SJCRH30 (cell line): ENCODE data around the gene ADAM23. TPM values are rescaled to one million over a fixed set of nuclear protein-coding genes. Genes with fewer than 3 reads are reported as not detected.
A peak's percentile ranks its signal among the peaks of the same experiment; 100 is the strongest.

Source experiments
- DNase-seq, 2 experiments: peaks; one replicate each; pipeline ENCODE4 v3.0.0-alpha.2; 2015 to 2020
- H3K27ac ChIP-seq: fragments of 250-450 bp; sonication (Bioruptor Pico); 2 replicates; pipeline ENCODE4 v1.5.1; 2020; ENCODE audit warnings: mild to moderate bottlenecking, moderate library complexity
- H3K27me3 ChIP-seq: fragments of 250-450 bp; sonication (Bioruptor Pico); 2 replicates; pipeline ENCODE4 v1.5.1; 2020; ENCODE audit warnings: mild to moderate bottlenecking, moderate library complexity
- H3K36me3 ChIP-seq: fragments of 250-450 bp; sonication (Bioruptor Pico); 2 replicates; pipeline ENCODE4 v1.5.1; 2020; ENCODE audit warnings: mild to moderate bottlenecking, moderate library complexity
- H3K4me1 ChIP-seq: fragments of 250-450 bp; sonication (Bioruptor Pico); 2 replicates; pipeline ENCODE4 v1.5.1; 2020; ENCODE audit warnings: mild to moderate bottlenecking, moderate library complexity
- H3K4me3 ChIP-seq: fragments of 250-450 bp; sonication (Bioruptor Pico); 2 replicates; pipeline ENCODE4 v1.5.1; 2020; ENCODE audit warnings: mild to moderate bottlenecking, moderate library complexity
- H3K9me3 ChIP-seq: fragments of 250-450 bp; sonication (Bioruptor Pico); replicated peaks from 2 replicates; pipeline ENCODE4 v1.5.1; 2020; ENCODE audit warnings: mild to moderate bottlenecking, moderate library complexity
- total RNA-seq: library from RNA; depleted of rRNA; stranded (reverse); fragments of >200 nt; shearing (Covaris generic); gene quantifications from 2 replicates; pipeline ENCODE4 v1.2.3, GENCODE V29; 2014

The ADAM23 gene
- total RNA-seq, 1 experiment from 2014 or later = 23.5 TPM

DNA sequence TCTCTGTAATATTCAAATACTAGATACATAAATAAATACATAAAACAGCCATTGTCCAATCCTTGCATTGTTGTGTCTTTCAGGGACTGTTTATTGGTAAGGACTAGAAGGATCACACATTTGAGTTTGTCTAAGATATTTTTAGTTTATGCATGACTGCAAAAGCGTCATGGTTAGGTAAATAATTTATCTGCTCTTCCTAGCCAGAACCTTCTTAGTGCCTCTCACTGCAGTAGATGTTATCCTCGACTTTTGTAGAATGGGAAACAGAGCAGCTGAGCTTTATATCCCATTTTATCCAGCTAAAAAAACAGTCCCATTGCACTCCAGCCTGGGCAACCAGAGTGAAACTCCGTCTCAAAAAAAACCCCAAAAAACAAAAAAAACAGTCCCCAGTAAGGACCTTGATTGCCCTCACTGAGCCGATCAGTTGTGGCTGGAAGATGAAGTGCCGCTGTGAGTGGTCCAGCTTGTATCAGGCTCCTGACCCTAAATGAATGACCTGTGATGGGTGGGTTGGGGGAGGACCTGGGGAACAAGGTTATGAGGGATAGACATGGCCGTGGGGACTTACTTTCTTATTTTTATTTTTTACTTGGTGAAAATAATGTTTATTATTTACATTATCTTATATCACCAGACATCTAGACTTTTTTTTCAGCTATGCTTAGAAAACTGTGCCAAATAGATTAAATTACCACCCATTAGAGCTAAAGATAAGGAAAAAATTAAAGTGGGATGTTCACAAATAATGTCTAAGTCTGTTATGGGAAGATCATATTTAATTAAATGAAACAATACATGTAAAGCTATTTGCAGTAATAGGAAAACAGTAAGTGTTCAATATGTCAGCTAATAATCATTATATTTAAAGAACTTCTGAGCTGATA, 10.9 kb upstream of the ADAM23 start:
- no peaks in the 10 kb centered on the region for H3K27me3 ChIP-seq
- no peak for DNase-seq
- no peaks in the 10 kb centered on the region for H3K36me3 ChIP-seq
- no peak overlapping the region for H3K27ac ChIP-seq
- H3K4me3 ChIP-seq = no peak overlapping the region
- H3K9me3 ChIP-seq = no peaks in the 10 kb centered on the region
- no peaks in the 10 kb centered on the region for H3K4me1 ChIP-seq

DNA sequence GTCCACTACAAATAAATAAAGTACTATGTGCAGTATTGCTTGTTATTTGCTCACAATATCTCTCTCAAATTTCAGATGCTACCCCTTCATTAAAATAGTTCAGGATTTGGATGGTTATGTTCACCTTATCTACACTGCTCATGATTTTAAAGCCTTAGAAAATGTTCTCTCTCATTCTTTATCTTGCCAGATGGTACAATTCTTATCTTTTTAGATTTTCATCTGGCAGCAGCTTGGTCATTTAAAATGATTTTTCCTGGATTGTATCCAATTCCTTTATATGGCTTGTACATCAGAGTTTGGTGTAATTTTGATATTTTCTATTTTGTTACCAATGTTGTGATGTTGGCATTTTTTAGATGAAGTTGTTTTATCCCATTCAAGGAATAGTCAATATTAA, 10.1 kb upstream of the ADAM23 start:
- Histone ChIP-seq H3K9me3 (no peaks in the 10 kb centered on the region), H3K27ac (no peak overlapping the region), H3K36me3 (no peaks in the 10 kb centered on the region), H3K4me3 (no peak overlapping the region), H3K27me3 (no peaks in the 10 kb centered on the region), H3K4me1 (no peaks in the 10 kb centered on the region)
- no peak for DNase-seq

GRCh38 chr2:206433686-206434085, 9.6 kb upstream of the ADAM23 start:
- no peaks in the 10 kb centered on the region for H3K36me3 ChIP-seq
- no peak overlapping the region for H3K4me3 ChIP-seq
- H3K27ac ChIP-seq = no peak overlapping the region
- no peak for DNase-seq
- H3K27me3 ChIP-seq = no peaks in the 10 kb centered on the region
- no peaks in the 10 kb centered on the region for H3K4me1 ChIP-seq
- H3K9me3 ChIP-seq = no peaks in the 10 kb centered on the region

GRCh38 chr2:206435742-206436141, 7.6 kb upstream of the ADAM23 start:
- Histone ChIP-seq H3K36me3 (no peaks in the 10 kb centered on the region), H3K27ac (no peak overlapping the region), H3K27me3 (no peaks in the 10 kb centered on the region), H3K9me3 (no peaks in the 10 kb centered on the region), H3K4me3 (no peak overlapping the region), H3K4me1 (no peaks in the 10 kb centered on the region)
- no peak for DNase-seq

DNA sequence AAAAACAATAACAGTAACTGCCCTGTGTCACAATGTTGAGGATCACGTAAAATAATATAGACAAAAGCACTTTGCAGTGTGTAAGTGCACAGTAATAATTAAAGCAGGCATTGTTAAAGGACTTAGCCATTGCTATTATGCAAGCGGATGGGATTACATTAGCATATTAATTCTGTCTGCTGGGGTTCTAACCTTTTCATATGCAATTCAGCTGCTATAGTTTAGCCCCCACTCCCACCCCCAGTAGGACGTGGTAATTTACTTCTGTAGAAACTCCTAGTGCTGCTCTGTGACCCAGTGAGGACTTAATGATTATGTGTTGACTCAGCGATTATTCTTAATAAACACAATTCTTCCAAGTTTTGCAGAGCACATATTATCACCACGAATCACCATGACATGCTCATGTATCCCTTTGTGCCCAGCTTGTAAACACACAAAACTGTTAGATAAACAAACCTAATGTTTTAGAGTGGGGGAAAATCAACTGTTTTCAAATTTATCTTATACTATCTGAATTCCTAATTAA, 5.1 kb upstream of the ADAM23 start:
- no peak for DNase-seq
- Histone ChIP-seq H3K27ac (no peak overlapping the region), H3K9me3 (no peaks in the 10 kb centered on the region)

GRCh38 chr2:206442474-206442832, 879 bp upstream of the ADAM23 start:
- no peaks in the 10 kb centered on the region for H3K27me3 ChIP-seq
- H3K4me3 ChIP-seq = peak overlapping the region; percentile 96
- no peaks in the 10 kb centered on the region for H3K4me1 ChIP-seq
- no peaks in the 10 kb centered on the region for H3K9me3 ChIP-seq
- H3K27ac ChIP-seq = no peak overlapping the region
- no peaks in the 10 kb centered on the region for H3K36me3 ChIP-seq
- no peak for DNase-seq

More for the DNA sequence above, 5.1 kb upstream of the ADAM23 start:
- Histone ChIP-seq H3K4me3 (no peak overlapping the region), H3K27me3 (no peaks in the 10 kb centered on the region), H3K36me3 (no peaks in the 10 kb centered on the region), H3K4me1 (no peaks in the 10 kb centered on the region)

- peak; percentile 37 to 55 for DNase-seq
- Histone ChIP-seq H3K27ac (peak overlapping the region; percentile 43; the same call in 1 of the 2 replicates), H3K36me3 (no peaks in the 10 kb centered on the region), H3K9me3 (no peaks in the 10 kb centered on the region), H3K4me1 (no peaks in the 10 kb centered on the region), H3K4me3 (peak overlapping the region; percentile 96), H3K27me3 (no peaks in the 10 kb centered on the region)
Measured at GRCh38 chr2:206443735-206444527, 599 bp downstream of the ADAM23 start.

DNA sequence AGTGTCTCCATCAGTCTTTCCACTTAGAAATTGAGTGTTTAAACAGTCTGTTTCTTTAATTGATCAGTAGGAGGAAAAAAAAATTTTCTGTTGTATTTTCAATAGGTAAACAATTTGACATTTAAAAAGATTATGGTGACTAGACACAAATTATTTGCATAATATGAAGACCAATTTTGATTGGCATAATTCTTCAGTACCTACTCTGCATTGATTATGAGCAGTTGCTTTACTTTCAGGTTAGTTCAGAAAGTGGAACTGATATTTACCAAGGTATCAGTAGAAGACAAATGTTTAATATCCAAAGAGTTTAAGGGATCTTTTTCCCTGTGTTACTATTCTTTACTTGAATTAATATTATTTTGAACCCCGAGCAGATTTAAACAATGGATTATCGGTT, 2.6 kb downstream of the ADAM23 start:
- Histone ChIP-seq H3K36me3 (peaks cover 8% of the 10 kb centered on the region; the same call in 1 of the 2 replicates), H3K4me1 (no peaks in the 10 kb centered on the region), H3K4me3 (no peak overlapping the region), H3K27me3 (no peaks in the 10 kb centered on the region), H3K9me3 (no peaks in the 10 kb centered on the region), H3K27ac (no peak overlapping the region)
- no peak for DNase-seq

DNA sequence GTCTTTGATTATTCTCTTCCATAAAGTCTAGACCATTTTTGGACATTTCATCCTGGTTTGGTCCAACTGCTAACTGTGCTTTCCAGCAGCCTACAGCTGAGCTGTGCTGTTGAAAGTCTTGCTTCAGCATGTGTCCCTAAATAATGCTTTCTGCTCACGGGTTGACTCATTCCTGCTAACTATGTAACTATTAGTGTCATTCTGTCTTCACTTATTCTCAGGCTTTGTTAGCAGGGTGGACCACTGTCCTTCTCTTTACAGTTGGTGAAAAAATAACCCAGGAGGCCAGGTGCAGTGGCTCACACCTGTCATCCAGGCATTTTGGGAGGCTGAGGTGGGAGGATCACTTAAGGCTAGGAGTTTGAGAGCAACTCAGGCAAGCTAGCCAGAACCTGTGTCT, 8.9 kb downstream of the ADAM23 start:
- Histone ChIP-seq H3K4me3 (no peak overlapping the region), H3K36me3 (peaks cover 14% of the 10 kb centered on the region), H3K27ac (no peak overlapping the region), H3K4me1 (peaks cover 14% of the 10 kb centered on the region), H3K27me3 (no peaks in the 10 kb centered on the region), H3K9me3 (no peaks in the 10 kb centered on the region)
- DNase-seq = no peak

- Histone ChIP-seq H3K9me3 (no peaks in the 10 kb centered on the region), H3K27me3 (no peaks in the 10 kb centered on the region), H3K36me3 (peaks cover 14% of the 10 kb centered on the region), H3K4me1 (peaks cover 19% of the 10 kb centered on the region), H3K4me3 (no peak overlapping the region), H3K27ac (no peak overlapping the region)
- no peak for DNase-seq
Measured at GRCh38 chr2:206452750-206453149, 9.4 kb downstream of the ADAM23 start.

- H3K27ac ChIP-seq = peak overlapping the region; percentile 88
- H3K9me3 ChIP-seq = no peaks in the 10 kb centered on the region; the same call in 1 of the 2 replicates
- no peaks in the 10 kb centered on the region for H3K27me3 ChIP-seq
- peak in 1 of 2 experiments; percentile 38 for DNase-seq
- H3K4me1 ChIP-seq = peaks cover 35% of the 10 kb centered on the region
- peaks cover 13% of the 10 kb centered on the region for H3K36me3 ChIP-seq
- H3K4me3 ChIP-seq = no peak overlapping the region
Measured at GRCh38 chr2:206456078-206456754, 12.9 kb downstream of the ADAM23 start.

DNA sequence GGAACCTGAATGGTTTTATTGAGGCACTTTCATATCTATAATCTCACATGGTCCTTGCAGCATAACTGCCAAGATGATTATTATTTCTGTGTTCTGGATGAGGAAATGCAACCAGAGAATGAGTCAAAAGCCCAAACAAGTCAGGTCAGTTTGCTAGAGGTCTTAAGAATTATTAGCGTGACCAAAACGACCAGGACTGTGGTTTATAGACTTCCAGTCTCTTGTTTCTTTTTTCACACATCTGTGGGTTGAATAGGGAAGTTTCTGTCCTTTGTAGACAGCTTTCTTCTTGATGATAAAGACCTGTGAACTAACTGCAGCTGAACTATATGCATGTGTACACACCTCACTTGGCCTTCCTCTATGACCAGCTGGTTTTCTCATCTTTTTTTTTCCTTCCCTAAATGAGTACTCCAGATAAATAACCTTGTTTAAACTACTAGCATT, 13.9 kb downstream of the ADAM23 start:
- peak; percentile 59 to 93 for DNase-seq
- Histone ChIP-seq H3K36me3 (peaks cover 13% of the 10 kb centered on the region), H3K4me3 (no peak overlapping the region), H3K27me3 (no peaks in the 10 kb centered on the region), H3K4me1 (peaks cover 35% of the 10 kb centered on the region), H3K27ac (peak overlapping the region; percentile 88), H3K9me3 (no peaks in the 10 kb centered on the region; the same call in 1 of the 2 replicates)

- Histone ChIP-seq H3K9me3 (no peaks in the 10 kb centered on the region; the same call in none of the 2 replicates), H3K4me1 (peaks cover 19% of the 10 kb centered on the region), H3K4me3 (no peak overlapping the region), H3K27ac (no peak overlapping the region), H3K27me3 (no peaks in the 10 kb centered on the region), H3K36me3 (peaks cover 10% of the 10 kb centered on the region)
- no peak for DNase-seq
Measured at GRCh38 chr2:206462240-206462854, 19.0 kb downstream of the ADAM23 start.

DNA sequence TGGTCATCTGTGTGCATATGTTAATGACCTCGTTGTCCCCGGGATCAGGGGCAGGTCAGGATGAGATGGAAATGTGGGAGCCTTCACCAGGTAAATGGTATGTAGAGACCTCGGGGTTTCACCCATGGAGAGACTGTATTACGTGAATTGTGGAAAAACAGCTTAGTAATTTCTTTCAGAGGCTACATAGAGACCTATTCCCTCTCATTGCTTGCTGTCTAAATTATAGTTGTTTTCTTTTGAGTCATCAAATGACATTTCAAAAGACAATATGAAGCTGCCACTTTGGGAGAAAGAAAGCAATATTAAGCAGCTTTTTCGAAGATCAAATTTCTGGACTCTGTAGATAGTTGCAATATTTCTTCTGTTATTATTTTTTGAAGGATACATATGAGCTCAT, 20.4 kb downstream of the ADAM23 start:
- peaks cover 6% of the 10 kb centered on the region for H3K4me1 ChIP-seq
- H3K27ac ChIP-seq = no peak overlapping the region
- H3K4me3 ChIP-seq = no peak overlapping the region
- H3K27me3 ChIP-seq = no peaks in the 10 kb centered on the region
- H3K36me3 ChIP-seq = peaks cover 10% of the 10 kb centered on the region
- DNase-seq = no peak
- no peaks in the 10 kb centered on the region; the same call in none of the 2 replicates for H3K9me3 ChIP-seq
